ENCODE measurements around the gene GOLGA6L9.
"Not testable (repeated sequence)": the region's sequence is repeated elsewhere in the genome, so short reads cannot be mapped to it uniquely, and the experiment has no call there.

GOLGA6L9 gene, protein sequence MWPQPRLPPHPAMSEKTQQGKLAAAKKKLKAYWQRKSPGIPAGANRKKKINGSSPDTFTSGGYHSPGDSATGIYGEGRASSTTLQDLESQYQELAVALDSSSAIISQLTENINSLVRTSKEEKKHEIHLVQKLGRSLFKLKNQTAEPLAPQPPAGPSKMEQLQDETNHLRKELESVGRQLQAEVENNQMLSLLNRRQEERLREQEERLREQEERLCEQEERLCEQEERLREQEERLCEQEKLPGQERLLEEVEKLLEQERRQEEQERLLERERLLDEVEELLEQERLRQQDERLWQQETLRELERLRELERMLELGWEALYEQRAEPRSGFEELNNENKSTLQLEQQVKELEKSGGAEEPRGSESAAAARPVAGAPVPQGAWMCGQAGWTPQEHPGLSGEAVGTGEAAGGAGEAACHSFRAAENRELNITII

DNA sequence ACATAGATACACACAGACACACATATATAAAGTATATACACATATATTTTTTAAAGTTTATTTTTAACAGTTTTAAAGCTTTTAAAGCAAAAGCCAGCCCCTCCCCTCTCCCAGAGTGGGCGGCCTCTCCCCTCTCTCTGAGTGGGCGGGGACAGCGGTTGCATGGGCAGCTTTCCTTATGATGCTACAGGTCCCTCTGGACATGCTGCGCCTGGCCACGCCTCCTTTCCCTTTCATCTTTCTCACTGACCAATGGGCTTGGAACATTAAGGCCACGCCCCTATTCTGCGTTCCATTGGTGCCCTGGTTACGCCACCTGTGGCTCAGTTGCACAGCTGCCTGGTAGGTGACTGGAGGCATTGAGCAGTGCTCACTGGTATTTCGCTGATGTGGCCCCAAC, at the start of gene GOLGA6L9:
Gene GOLGA6L9, plus strand, starts transcription at position 124 of the 400 bp plus-strand sequence. Its CDS starts 264 bp downstream, at position 388.
- not testable (repeated sequence) for DNase-seq (ENCODE audit: low spot score)

DNA sequence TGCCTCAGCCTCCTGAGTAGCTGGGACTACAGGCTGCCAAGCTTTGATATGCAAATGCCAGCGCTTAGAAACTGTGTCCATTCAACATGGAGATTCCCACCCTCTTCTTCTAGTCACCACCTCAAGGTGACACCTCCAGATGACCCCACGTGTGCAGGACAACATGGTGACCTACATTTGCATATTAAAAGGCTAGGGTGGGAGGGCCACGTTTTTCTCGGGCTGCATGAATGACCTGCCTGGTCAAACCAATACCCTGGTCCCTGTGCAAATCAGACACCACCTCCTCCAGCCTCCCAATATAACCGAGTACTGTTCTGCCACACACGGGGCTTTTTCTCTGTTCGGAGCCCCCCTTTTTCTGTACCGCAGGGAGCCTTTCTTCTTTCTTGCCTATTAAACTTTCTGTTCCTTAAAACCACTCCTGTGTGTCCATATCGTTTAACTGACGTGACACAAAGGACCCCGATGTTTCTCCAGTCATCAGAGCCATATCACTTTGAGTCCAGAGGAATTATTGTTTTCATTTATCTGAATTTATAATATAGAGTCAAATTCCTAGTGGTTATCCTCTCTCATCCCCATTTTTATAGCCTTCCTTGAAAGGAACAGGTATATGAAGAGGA, 48.2 kb upstream of the GOLGA6L9 start:
- not testable (repeated sequence) for DNase-seq (ENCODE audit: low spot score)

DNA sequence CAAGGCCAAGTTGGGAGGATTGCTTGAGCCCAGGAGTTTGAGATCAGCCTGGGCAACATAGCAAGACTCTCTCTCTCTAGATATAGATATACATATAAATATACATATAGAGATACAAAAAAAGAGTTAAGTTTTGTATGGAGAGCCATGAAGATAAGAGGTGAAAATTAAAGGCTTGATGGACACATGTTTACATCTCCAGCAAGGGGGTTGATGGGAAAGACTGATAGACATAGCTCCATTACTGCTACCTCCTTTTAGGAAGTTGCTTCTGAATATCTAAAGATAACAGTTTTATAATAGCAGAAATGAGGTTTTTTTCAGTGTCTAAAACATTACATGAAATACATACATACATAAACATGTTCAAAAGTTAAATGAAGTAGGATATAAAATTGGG, 42.4 kb upstream of the GOLGA6L9 start:
- DNase-seq (ENCODE audit: low spot score), result not testable (repeated sequence)

DNA sequence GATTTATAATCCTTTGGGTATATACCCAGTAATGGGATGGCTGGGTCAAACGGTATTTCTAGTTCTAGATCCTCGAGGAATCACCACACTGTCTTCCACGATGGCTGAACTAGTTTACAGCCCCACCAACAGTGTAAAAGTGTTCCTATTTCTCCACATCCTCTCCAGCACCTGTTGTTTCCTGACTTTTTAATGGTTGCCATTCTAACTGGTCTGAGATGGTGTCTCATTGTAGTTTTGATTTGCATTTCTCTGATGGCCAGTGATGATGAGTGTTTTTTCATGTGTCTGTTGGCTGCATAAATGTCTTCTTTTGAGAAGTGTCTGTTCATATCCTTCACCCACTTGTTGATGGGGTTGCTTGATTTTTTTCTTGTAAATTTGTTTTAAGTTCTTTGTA, 39.5 kb upstream of the GOLGA6L9 start:
- not testable (repeated sequence) for DNase-seq (ENCODE audit: low spot score)

DNA sequence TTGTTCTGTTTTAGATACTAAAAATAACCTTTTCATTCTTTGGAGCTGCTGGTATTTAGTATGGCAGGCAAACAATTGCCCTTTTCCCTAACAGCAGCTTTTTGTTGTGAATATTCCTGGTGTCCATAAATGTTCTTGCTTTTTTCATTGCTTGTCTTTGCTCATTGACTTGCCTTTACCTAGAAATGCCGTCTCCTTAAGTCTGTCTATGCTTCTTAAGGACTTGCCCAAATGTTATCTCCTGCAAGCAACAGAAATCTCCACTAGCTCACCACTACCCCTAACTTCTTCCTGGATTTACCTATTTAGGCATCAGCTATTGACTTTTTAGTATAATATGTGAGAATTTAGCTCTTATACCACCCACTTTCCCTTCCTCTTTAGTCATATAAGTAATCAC, 37.5 kb upstream of the GOLGA6L9 start:
- DNase-seq (ENCODE audit: low spot score), result not testable (repeated sequence)

DNA sequence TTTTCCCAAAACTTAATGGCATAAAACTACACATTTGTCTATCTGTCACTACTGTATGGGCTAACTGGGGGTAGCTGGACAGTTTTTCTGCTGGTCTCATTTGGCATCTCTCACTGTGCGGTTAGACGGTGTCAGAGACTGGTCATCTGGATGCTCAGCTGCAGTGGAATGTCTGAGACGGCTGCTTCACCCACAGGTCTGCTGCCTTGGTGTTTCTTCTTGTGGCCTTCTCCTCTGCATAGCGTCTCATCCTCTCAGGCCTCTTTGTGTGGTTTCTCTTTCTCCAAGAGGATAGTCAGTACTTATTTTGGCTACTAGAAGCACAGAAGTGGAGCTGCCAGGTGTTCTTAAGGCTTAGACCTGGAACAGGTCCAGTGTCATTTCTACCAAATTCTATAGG, 35.9 kb upstream of the GOLGA6L9 start:
- DNase-seq (ENCODE audit: low spot score), result no peak

DNA sequence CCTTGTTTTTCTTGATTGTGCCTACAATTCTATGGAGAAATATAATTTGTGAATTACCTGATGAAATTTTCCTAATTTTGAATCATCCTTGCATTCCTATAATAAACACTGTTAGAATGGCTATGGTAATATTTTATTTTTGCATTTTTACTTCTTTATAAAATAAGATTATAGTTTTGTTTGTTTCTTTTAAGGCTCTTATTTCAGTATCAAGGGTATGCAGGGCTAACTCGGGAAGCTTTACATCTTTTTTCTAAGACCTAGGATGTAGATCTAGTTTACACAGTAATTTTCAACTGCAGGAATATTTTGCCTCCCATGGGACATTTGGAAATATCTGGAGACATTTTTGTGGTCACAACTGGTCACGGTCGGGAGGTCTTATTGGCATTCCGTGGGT, 33.8 kb upstream of the GOLGA6L9 start:
- not testable (repeated sequence) for DNase-seq (ENCODE audit: low spot score)

DNA sequence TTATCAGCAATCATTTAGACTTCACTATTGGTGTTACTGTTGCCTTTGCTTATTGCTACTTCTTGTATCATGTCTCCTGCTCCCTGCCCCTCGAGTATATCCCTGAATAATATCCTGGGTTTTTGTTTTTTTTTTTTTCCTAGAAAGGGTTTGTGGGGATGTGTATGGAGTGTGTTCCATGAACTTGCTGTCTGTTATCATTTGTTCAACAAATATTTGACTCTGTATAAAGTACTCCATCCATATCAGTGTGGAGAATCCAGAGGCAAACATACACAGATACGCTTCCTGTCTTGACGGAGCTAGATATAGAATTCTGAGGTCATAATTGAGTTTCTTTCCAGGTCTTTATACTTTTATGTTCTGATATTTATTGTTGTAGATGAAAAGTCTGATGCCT, 31.8 kb upstream of the GOLGA6L9 start:
- DNase-seq (ENCODE audit: low spot score), result no peak

DNA sequence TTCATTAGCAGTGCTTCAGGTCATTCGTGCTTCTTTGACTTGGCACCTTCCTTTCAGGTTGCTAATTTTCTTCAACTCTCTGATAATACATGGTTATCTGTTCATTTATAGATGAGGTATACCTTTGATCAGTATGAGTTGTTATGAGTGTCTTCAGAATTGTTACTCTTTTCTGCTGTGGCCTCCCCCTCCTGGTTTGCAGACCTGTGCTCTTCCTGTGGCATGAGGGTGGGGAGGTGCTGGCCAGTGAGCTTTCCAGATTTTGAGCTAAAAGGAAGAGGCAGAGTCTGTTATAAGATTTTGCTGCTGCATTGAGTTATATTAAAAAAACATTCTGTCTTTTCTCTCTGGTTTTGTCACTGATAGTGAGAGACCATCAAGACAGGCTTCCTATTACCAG, 30.8 kb upstream of the GOLGA6L9 start:
- no peak for DNase-seq (ENCODE audit: low spot score)

DNA sequence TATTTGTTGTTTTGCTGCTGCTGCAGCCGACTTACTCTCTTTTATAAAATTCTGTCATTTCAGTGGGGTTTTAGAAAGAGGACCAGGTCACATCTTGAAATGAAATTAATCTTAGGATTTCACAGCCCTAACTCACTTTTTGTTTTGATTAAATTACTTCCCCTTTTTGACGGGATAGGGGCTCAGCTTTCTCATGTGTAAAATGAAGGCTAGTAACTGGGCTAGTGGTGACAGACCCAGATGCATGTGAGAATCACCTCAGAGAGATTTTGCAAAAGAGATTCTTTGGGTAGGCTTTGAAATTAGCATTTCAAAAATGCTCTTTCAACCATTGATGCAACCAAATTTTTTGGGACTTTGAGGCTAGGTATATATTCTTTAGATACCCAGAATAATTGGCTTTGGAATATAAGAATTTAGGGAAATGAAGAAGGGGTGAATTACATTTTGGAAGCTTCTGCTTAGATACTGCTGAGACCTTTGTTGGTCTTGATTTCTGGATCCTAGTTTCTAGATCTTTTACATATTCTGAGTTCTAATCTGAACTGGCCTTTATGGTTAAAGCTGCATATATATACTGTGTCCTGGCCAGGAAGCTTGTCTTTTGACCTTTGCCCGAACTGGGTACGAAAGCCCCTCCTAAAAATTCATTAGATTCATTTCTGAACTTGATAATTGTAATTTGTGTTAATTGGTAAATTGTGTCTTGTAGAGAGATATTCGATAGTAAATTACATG, 30.1 kb upstream of the GOLGA6L9 start:
- not testable (repeated sequence) for DNase-seq (ENCODE audit: low spot score)

DNA sequence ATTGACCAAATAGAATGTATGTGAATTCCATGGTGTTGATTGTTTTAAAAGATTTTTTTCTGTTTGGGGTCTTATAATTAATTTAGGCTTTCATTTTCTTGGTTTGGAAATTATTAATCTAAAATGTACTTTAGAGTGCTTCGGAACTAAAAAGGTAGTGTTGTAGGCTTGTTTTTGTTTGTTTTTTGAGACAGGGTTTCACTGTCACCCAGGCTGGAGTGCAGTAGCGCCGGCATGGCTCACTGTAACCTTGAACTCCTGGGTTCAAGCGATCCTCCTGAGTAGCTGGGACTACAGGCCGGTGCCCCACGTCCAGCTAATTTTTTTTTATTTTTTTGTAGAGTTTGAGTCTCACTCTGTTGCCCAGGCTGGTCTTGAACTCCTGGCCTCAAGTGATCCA, 27.7 kb upstream of the GOLGA6L9 start:
- DNase-seq (ENCODE audit: low spot score), result not testable (repeated sequence)

DNA sequence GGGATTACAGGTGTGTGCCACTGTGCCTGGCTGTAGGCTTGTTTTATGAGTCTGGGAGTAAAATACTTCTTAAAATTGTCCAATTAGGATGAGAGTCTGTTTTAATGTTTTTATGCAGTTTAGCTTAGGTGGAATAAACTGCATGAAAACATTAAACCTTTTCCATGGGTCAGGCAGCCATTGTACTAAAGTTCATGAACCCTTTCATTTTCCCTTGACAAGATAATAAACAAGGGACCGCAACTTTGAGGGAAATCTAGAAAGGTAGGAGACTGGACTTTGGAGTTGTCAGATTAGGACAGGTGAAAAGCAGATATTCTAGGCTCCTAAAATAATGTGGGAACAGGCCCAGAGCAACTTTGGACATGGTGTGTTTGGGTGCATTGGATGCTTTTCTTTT, 27.3 kb upstream of the GOLGA6L9 start:
- DNase-seq (ENCODE audit: low spot score), result not testable (repeated sequence)

DNA sequence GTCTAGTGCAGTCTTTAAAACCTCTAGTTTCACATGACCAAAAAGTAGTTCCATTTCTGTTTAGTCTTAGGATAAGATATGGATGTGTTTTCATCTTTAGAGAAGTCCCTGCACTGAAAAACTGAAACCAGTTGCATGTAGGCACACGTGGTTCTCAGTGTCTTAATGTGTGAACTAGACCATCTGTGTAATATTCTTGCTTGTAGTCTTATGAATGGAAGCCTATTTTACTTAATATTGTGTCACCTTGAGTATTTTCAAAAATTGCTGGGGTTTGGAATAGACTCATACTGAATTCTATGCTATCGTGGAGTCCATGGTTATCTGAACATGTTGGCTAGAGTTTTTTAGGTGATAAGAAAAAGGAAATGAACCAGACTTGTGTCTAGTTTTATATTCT, 23.4 kb upstream of the GOLGA6L9 start:
- DNase-seq (ENCODE audit: low spot score), result not testable (repeated sequence)

DNA sequence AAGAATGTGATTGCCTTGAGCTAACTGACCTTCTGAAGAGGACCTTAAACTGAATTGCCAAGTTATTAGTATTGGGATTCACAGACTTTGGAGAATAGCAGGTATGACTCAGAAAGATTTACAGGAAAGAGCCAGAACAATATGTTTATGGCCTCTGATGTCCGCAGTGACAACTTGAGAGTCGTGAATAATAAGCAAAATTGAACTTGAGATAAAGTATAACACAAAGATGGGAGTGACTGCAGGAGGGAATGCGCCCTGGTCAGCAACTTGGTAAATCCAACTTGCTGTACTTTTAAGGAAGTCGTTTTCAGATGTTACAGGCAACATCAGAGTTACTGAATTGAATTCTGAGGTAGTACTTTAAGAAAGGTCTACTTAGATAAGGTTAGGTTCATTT, 19.3 kb upstream of the GOLGA6L9 start:
- not testable (repeated sequence) for DNase-seq (ENCODE audit: low spot score)

DNA sequence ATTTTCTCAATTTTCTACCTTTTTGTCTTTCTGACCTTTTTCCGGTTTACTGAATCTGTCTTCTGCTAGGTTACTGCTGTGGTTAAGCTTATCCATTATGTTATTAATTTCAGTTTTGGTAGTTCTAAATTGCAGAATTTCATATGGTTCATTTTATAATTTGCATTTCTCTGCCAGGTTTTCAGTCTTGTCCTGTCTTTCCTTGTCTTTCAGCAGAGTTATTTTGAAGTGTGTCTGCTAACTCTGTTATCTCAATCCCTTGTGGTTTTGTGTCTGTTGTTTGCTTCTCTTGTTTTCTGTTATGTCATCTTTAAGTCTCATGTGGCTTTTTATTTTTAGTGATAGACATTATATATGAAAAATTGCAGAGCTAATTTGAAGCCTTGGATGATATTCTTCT, 18.0 kb upstream of the GOLGA6L9 start:
- DNase-seq (ENCODE audit: low spot score), result not testable (repeated sequence)

DNA sequence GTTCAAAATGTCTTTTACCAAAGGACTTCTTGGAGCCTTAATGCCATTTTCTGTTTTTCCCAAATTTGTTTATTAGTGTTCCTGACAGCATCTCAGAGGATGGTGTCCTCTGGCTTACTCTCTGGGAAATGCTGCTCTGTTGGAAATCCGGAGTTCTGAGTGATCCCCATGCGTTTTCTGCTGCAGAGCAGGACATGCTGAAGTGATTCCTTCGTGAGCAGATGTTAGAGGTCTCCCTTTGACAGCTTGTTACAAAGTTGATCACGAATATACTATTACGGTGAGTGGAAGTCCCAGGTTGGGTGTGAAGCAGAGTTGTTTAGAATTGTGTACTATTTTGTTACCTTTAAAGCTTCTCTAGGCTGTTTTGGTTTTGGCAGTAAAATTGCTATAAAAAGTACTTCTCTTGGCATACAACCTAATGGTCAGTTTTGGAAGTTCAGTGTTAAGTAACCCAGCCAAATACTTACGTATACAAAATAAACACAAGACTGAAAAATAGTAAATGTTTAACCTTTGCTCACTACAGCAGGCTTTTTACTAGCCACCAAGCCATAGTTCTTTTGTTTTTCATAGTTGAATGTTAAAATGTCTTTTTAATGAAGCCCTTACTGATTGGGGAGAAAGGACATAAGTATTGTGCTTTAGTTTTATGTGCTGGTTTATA, 15.0 kb upstream of the GOLGA6L9 start:
- DNase-seq (ENCODE audit: low spot score), result not testable (repeated sequence)

DNA sequence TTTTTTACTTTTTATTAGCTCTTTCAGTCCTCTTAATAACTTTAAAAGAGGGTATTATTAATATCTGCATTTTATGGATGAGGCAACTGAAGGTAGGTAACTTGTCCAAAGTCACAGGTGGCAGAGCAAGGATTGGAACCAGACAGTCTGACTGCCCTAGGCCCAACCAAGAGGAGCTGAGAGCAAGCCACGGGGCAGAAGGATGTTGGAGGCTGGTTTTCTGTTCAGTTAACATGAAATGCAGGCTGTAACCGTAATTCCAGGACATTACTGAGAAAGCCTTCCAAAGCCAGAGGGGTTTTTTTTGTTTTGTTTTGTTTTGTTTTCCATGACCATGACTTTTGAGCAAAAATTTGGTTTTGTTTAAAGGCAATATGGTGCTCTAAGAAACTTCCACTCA, 9.1 kb upstream of the GOLGA6L9 start:
- not testable (repeated sequence) for DNase-seq (ENCODE audit: low spot score)

DNA sequence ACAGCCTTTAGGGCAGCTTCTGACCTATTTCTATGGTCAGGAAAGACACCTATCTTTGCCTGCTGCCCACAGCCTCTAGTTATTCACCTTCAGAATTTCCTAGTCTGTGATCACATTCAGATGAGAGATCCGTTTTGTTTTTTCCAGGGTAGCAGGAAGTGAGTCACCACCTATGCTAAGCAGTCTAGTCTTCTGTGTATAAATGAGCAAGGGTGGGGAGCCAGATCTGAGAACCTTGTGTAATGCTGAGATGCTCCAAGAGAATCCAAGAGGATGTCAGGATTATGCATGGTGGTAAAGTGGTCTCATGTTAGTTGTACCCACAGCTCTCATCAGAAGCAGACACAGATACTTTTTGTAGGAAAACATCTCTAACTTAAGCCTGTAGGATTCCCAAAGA, 8.7 kb upstream of the GOLGA6L9 start:
- not testable (repeated sequence) for DNase-seq (ENCODE audit: low spot score)

DNA sequence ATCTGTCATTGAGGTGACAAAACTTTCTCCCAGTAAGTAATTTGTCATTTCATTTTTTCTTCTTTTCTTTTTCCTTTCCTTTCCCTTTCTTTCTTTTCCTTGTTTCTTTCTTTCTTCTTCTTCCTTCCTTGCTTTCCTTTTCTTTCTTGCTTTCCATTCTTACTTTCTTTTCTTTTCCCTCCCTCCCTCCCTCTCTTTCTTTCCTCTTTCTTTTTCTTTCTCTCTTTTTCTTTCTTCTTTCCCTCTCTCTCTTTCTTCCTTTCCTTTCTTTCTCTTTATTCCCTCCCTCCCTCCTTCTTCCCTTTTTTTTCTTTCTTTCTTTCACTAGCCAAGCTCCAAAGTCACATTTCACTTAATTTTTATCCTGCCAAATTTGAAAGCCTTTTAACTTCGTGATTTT, 2.5 kb upstream of the GOLGA6L9 start:
- DNase-seq (ENCODE audit: low spot score), result not testable (repeated sequence)

DNA sequence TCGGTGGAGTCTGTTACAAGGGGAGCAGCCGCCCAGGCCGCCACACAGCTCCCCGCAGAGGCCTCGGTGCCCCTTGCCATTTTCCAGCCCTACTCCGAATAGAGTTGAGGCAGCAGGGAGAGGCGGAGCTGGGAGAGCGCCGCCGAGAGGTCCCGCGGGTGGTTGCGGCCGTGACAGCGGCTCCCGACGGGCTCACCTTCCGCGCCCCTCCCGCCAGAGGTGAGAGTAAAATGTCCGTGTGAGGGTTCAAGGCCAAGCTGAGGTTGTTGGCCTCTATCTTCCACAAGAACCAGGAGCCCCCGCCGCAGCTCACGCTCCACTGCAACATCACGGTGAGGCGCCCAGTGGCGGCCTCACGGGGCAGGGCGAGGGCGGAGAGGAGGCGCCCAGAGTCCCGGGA, 15.8 kb downstream of the GOLGA6L9 start:
- DNase-seq (ENCODE audit: low spot score), result not testable (repeated sequence)

DNA sequence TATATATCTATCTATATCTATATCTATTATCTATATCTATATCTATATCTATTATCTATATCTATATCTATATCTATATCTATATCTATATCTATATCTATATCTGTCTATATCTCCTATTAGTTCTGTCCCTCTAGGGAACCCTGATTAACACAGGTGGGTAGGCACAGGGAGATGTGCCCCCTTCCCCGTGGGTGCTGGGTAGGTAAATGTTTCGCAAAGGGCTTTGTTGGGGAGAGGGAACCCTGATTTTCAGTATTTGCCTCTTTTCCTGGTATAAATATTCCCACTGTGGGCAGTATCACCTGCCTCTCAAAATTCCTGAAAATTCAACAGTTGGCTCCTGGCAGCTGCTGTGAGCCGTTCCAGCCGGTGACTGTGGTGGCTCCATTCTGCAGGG, 27.7 kb downstream of the GOLGA6L9 start:
- DNase-seq (ENCODE audit: low spot score), result not testable (repeated sequence)

DNA sequence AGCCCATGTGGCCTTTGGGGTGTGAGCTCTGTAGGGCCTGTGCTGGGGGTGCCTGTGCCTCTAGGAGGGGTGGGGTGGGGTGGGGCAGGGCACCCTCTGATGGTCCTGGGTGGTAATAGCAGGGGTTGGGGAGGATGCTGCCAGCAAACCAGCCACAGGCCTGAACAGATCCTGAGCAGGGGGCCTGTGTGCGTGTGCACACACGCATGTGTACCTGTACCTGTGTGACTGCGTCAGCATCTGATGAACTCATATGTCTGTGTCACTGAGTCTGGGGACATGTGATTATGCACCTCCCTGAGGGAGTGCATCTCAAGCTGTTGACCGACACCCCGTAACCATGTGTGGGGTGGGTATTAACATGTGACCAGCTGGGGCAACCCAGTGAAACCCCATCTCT, 36.0 kb downstream of the GOLGA6L9 start:
- not testable (repeated sequence) for DNase-seq (ENCODE audit: low spot score)
